Esophagus muscularis mucosa (tissue), 4 donors: Measurements from ENCODE around the gene IL6R.

ENCODE experiments used
- CTCF ChIP-seq, 3 experiments: fragments of 200-600 bp in 2 of 3; fragments of 450-650 bp in 1 of 3; sonication (generic) in 2 of 3; IDR thresholded peaks; one replicate each; pipeline ENCODE4 v1.5.1; 2017 to 2019; ENCODE audit warnings: antibody characterized with exemption in 3 of 3, mild to moderate bottlenecking in 2 of 3, moderate library complexity in 1 of 3
- EP300 ChIP-seq: sonication (generic); formaldehyde crosslinking; IDR thresholded peaks from one replicate; pipeline ENCODE4 v1.6.1; 2017; ENCODE audit warnings: antibody characterized with exemption
- POLR2A ChIP-seq: fragments of 450-650 bp; IDR thresholded peaks from one replicate; pipeline ENCODE4 v1.6.1; 2017; ENCODE audit warnings: antibody characterized with exemption, moderate library complexity, mild to moderate bottlenecking, low read depth
- POLR2AphosphoS5 ChIP-seq, 2 donors: sonication (generic); formaldehyde crosslinking; IDR thresholded peaks; one replicate each; pipeline ENCODE4 v1.6.1; 2017; ENCODE audit warnings: antibody characterized with exemption in 2 of 2

- no peak for TF ChIP-seq CTCF (IDR thresholded peaks at IDR 0.05)
- no peak for TF ChIP-seq POLR2A
- no peak for TF ChIP-seq EP300
- no peak for TF ChIP-seq POLR2AphosphoS5 (IDR thresholded peaks at IDR 0.05)
Observed at GRCh38 chr1:154471304-154471703, 66.2 kb downstream of the IL6R start.
